Left colon (tissue), 2 donors: ENCODE data around the gene TGM5. TPM values are rescaled to one million over a fixed set of nuclear protein-coding genes. Genes with fewer than 3 reads are reported as not detected.

Source experiments
- ATAC-seq: fragments of 200-7000 bp; cut with Tn5 transposase; one replicate; pipeline ENCODE4 v1.9.1; 2020; ENCODE audit warnings: mild to moderate bottlenecking, moderate library complexity
- DNase-seq, 2 donors: peaks; one replicate each; pipeline ENCODE4 v3.0.0-alpha.2; 2020
- intact Hi-C, 2 donors: fragments of 100-400 bp; cut with DNase I in 1 of 2; cut with micrococcal nuclease in 1 of 2; formaldehyde crosslinking; loops; one replicate each; pipeline versions ENCODE4 v1.11.2 to v1.14.0; 2022; cut with DNase I, micrococcal nuclease
- total RNA-seq, 2 donors: library from RNA; stranded (reverse); fragmentation: NEBNext Ultra II Directional; extraction: Animal tissue kit (Norgen Biotek cat#: 25700); gene quantifications; one replicate each; pipeline ENCODE4 v1.2.1, GENCODE V29; 2021
- donor health status: DM: no; HTN: no; CAD: no.
- donor health status: DM: yes; HTN: yes; CAD: no.

TGM5 gene
- total RNA-seq, 2 donors from 2014 or later: not detected

GRCh38 chr15:43183270-43183669 is 83.5 kb downstream of the TGM5 start:
- DNase-seq: no peak
- intact Hi-C loops: no loop called here
- ATAC-seq: no peak

Other genes with a start within 250 kb of the TGM5 start
- 10 to 100 TPM; 23.9 to 30.9 TPM for gene UBR1, start 160.9 kb downstream of the TGM5 start, total RNA-seq
- gene TMEM62, start 133.3 kb downstream of the TGM5 start, total RNA-seq: 10 to 100 TPM; 37.9 to 48.9 TPM
- 10 to 100 TPM; 49.3 to 79.8 TPM for gene CCNDBP1, start 81.5 kb downstream of the TGM5 start, total RNA-seq
- not detected for gene EPB42, start 45.9 kb downstream of the TGM5 start, total RNA-seq
- not detected for gene TGM7, start 35.3 kb upstream of the TGM5 start, total RNA-seq
- gene LCMT2, start 63.6 kb upstream of the TGM5 start, total RNA-seq: 1 to 10 TPM; 5.3 to 6.3 TPM
- gene ZSCAN29, start 104.1 kb upstream of the TGM5 start, total RNA-seq: 10 to 100 TPM; 28.6 to 29.6 TPM
- 10 to 100 TPM; 18.6 to 23.7 TPM for gene TUBGCP4, start 104.2 kb upstream of the TGM5 start, total RNA-seq
- gene TP53BP1, start 226.2 kb upstream of the TGM5 start, total RNA-seq: 10 to 100 TPM; 26.9 to 32.0 TPM